ENCODE measurements around the gene ADAMTS2. TPM values are rescaled to one million over a fixed set of nuclear protein-coding genes. Genes with fewer than 3 reads are reported as not detected.

Gene ADAMTS2
- total and polyA plus RNA-seq, 2 of the 4 experiments (the other 2 are of a cell fraction) = 19.0 to 58.8 TPM

- peaks cover 5% of the 10 kb centered on the region for H3K36me3 ChIP-seq (ENCODE audit: control insufficient read depth, insufficient read depth, low read length)
- CTCF ChIA-PET = no interaction called here
- H2BK120ac ChIP-seq (ENCODE audit: low read depth, low read length) = no peak overlapping the region
- no peak overlapping the region for H3K23ac ChIP-seq (ENCODE audit: low read depth, low read length)
- no peak for TF ChIP-seq MAZ (IDR thresholded peaks at IDR 0.05; ENCODE audit: borderline replicate concordance, low read depth, low read length)
- no peak for TF ChIP-seq FOS (IDR thresholded peaks at IDR 0.05; ENCODE audit: low read depth, low read length)
- no peak for TF ChIP-seq POLR2A (IDR thresholded peaks at IDR 0.05; ENCODE audit: low read depth, low read length)
- TF ChIP-seq MXI1 (IDR thresholded peaks at IDR 0.05; ENCODE audit: borderline replicate concordance, low read depth, low read length) = no peak
- TF ChIP-seq MAFK (IDR thresholded peaks at IDR 0.05; ENCODE audit: low read depth, low read length) = no peak
- TF ChIP-seq SMC3 (IDR thresholded peaks at IDR 0.05; ENCODE audit: low read depth, low read length) = no peak
- no peak for TF ChIP-seq CHD1 (IDR thresholded peaks at IDR 0.05; ENCODE audit: low read depth, low read length)
- TF ChIP-seq RCOR1 (IDR thresholded peaks at IDR 0.05; ENCODE audit: insufficient replicate concordance, low read length) = no peak
- TF ChIP-seq CTCF (conservative IDR thresholded peaks at IDR 0.05; ENCODE audit: low read depth, low read length) = no peak
- no peak for TF ChIP-seq BHLHE40 (IDR thresholded peaks at IDR 0.05; ENCODE audit: low read depth, low read length)
- TF ChIP-seq RAD21 (IDR thresholded peaks at IDR 0.05; ENCODE audit: low read length) = no peak
- no peak for TF ChIP-seq ELK1 (IDR thresholded peaks at IDR 0.05; ENCODE audit: borderline replicate concordance, low read depth, low read length)
- no peak overlapping the region for H4K91ac ChIP-seq (ENCODE audit: insufficient read depth, low read depth, low read length)
- intact Hi-C loops (cut with micrococcal nuclease) = no loop called here
- peaks cover 14% of the 10 kb centered on the region for H4K20me1 ChIP-seq (ENCODE audit: insufficient read depth, low read length)
- no peaks in the 10 kb centered on the region for H3K9me3 ChIP-seq (ENCODE audit: control insufficient read depth, insufficient read depth, low read length)
- no peak overlapping the region for H3K56ac ChIP-seq (ENCODE audit: extremely low read depth, insufficient read depth, low read length)
- no peak overlapping the region for H3K4me3 ChIP-seq (ENCODE audit: insufficient read depth, low read depth, low read length)
- H3K79me1 ChIP-seq (ENCODE audit: low read depth in 1 of 2, low read length in 2 of 2) = peaks cover 7 to 41% of the 10 kb centered on the region in 2 experiments
- no peak overlapping the region for H2BK15ac ChIP-seq (ENCODE audit: low read depth, low read length)
- H3K27me3 ChIP-seq (ENCODE audit: control insufficient read depth, insufficient read depth, low read length) = no peaks in the 10 kb centered on the region
- POLR2A ChIA-PET (ENCODE audit: unreplicated experiment) = no interaction called here
- BruUV-seq (replicated peaks) = no TSS peak
- H3K4ac ChIP-seq (ENCODE audit: low read depth, low read length) = no peak overlapping the region
- peaks cover 7% of the 10 kb centered on the region for H3K9me1 ChIP-seq (ENCODE audit: insufficient read depth, low read length)
- no peak overlapping the region for H2AK5ac ChIP-seq (ENCODE audit: low read depth, low read length)
- no peak overlapping the region for H3K14ac ChIP-seq (replicated peaks; ENCODE audit: low read depth, low read length)
- H2AFZ ChIP-seq (replicated peaks; ENCODE audit: low read length, poor library complexity) = no peak overlapping the region
- H2AK9ac ChIP-seq (replicated peaks; ENCODE audit: low read depth, low read length, poor library complexity) = no peak overlapping the region
- H3K4me1 ChIP-seq (ENCODE audit: control insufficient read depth, insufficient read depth, low read length) = peaks cover 5% of the 10 kb centered on the region
- H4K5ac ChIP-seq (ENCODE audit: low read depth, low read length) = no peak overlapping the region
- DNase-seq = no peak
- H3K4me2 ChIP-seq (ENCODE audit: low read depth, low read length) = no peak overlapping the region
- H2BK20ac ChIP-seq (ENCODE audit: low read depth, low read length) = no peak overlapping the region
- H3K9ac ChIP-seq (ENCODE audit: low read depth, low read length) = no peak overlapping the region
- WGBS, 2 experiments (ENCODE audit: extremely low coverage in 2 of 2, insufficient read length in 1 of 2) = 83% methylated on average over 1 of the region's 8 CpGs; no CpG with 5 or more reads in 1 of the 2 experiments
- in situ Hi-C loops (cut with MboI; ENCODE audit: low sequenced_read_pairs) = no loop called here
- dilution Hi-C loops (cut with HindIII; ENCODE audit: low sequenced_read_pairs, unreplicated experiment) = no loop called here
- no peak overlapping the region for H3K18ac ChIP-seq (ENCODE audit: low read depth, low read length)
- no peak overlapping the region for H3K27ac ChIP-seq (ENCODE audit: insufficient read depth, low read length)
- H4K8ac ChIP-seq (ENCODE audit: low read depth in 2 of 2, low read length in 2 of 2) = no peak overlapping the region
- ATAC-seq (ENCODE audit: low read depth) = no peak
- H2BK5ac ChIP-seq (ENCODE audit: low read depth, low read length, poor library complexity, severe bottlenecking) = no peak overlapping the region
Observed at GRCh38 chr5:179220716-179221115, 124.5 kb downstream of the ADAMTS2 start.
